GM18520 (cell line): Measurements from ENCODE around the gene FAM9C.
"Not testable (repeated sequence)": the region's sequence is repeated elsewhere in the genome, so short reads cannot be mapped to it uniquely, and the experiment has no call there.

Source experiments
- ATAC-seq: cut with Tn5 transposase; IDR thresholded peaks from one replicate; pipeline ENCODE4 v1.9.1; 2021; ENCODE audit not compliant: unreplicated experiment

FAM9C gene

GRCh38 chrX:13044441-13044840 is at the start of gene FAM9C:
TSS of gene FAM9C (minus strand) at chrX:13044620. CDS start at chrX:13043789, 831 bp downstream.
- no peak for ATAC-seq

- no peak for ATAC-seq
Measured at GRCh38 chrX:13093529-13094140, 49.2 kb upstream of the FAM9C start.

GRCh38 chrX:13092455-13092941 is 48.1 kb upstream of the FAM9C start:
- ATAC-seq, result peak; percentile 64

GRCh38 chrX:13091111-13091765 is 46.8 kb upstream of the FAM9C start:
- no peak for ATAC-seq

DNA sequence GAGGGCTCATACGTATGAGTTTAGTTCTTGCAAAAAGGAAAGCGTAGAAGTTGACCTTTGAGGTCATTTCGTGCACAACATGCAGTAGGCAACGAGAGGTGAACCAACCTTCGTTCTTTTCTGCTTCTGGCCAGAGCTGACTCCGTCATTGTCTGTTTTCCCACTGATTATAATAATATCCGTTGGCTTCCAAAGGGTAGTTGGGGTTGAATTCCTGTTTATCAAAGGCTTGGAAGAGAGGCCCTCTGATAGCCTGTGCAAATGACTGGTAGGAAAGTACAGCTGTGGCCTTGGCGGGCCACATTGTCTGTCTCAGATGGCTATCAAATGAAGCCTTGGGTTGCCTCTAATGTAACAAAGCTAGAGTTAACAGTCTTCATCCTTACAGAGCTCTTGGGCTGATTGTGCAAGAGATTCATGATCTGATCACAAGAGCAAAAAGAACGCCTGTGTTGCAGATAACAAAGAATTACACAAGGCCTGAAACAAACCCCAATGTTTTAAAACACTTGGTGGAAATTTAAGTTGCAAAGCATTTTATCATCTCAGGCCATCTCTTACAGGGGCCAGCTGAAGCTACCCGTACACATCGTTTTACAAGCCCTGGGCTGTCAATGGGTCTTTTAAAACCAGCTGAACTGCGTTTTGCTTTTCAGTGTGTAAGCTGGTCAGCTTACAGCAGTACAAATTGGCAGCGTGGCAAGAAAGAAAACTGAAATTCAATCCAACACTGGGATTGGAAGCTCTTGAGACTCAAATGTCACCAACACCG is 46.1 kb upstream of the FAM9C start:
- no peak for ATAC-seq

DNA sequence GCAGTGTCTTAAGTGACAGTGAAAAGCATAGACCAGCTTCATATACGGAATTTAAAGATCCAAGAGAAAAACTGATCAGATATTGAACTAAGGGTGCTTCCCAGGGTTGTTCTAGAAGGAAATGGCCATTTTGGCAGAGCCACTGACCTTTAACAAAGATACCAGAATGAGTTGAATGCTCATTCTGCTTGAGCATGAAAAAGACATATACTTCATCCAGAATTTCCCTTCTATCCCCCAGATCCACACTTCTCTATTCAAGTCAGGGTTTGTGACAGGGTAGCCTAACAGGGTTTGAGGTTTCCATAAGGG is 45.6 kb upstream of the FAM9C start:
- ATAC-seq, result no peak

DNA sequence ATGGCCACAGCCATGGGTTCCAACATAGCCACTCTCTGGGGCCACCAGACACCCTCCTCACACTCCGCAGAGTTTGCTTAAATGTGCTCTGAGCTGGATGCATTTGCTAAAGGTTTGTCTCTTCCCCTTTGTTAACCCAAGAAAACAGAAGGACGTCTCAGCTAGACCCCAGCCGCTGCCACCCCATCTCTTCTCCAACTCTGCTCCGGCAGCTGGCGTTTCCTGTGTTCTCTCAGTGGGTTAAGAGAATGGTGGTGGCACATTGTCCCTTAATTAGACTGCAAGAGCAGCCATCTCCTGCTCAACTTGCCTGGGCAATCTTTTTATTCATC is 43.7 kb upstream of the FAM9C start:
- no peak for ATAC-seq

DNA sequence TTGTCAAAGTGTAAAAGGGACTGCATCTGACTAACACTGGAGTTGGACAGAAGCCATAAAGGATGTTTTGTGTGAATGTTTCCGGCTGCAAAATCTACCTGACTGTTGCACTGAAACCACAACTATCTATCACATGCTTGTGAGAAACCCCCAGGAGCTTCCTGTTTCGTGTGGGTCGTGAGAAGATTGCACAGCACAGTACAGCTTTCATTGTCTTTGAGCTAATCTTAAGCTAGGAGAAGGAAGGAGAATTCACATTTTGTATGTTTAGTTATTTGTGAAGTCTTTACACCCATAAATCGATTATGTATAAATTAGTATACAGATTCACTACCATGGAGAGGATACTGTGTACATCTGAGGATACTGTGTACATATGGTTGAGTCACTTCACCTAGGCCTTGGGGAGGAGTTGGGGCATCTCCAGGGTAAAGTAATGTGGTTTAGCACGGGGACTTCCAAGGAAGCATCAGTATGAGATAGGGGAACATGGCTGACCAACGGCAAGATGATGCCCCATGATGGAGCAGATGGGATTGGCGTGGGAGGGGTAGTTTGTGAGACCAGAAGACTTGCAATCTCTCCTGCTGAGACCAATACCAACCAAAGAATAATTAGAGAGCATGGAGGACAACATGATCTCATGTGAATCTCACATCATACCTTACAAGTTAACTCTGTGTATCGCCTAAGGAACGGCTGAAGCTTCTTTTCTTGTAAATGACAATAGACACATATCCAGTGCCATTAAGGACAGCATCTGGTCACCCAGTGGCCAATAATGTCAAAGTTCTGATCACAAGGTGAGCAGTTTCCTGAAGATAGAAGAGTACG is 43.1 kb upstream of the FAM9C start:
- peak; percentile 72 for ATAC-seq

- not testable (repeated sequence) for ATAC-seq
Measured at GRCh38 chrX:13086793-13087321, 42.4 kb upstream of the FAM9C start.

GRCh38 chrX:13086076-13086475 is 41.7 kb upstream of the FAM9C start:
- ATAC-seq, result no peak

DNA sequence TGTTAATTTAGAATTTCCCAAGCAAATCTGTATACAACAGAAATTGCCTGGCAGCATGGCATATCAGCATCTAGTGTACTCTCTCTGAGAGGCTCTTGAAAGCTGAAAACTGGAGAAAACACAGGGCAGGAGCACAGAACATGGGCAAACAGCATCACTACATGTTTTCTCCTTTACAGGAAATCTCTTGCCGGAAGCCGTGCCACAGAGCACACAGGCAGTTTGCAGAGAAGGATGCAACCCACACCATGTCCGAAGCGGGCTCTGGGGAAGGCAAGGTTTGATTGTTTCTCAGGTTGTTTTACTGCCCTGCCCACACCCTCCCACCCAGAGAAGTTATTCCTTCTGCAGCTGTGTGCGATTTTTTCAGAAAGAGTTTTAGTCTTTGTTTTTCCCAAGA is 41.1 kb upstream of the FAM9C start:
- no peak for ATAC-seq

DNA sequence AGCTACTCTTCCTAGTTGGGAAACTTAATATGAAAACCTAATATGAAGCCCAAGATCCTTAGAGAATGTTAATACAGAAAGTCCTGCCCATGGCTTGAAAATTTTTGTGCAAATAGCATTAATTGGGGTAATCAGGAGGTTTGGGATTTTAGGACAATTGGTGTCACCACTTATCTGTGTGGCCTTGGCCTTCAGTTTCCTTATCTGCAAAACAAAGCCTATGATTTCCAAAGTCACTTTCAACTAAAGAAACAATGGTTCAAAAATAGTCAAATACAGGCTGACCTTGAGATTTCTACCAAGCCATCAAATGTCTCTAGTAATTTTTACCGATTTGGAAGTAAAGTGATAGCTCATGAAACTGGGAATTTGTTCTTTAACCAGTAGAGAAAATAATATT is 40.2 kb upstream of the FAM9C start:
- no peak for ATAC-seq

DNA sequence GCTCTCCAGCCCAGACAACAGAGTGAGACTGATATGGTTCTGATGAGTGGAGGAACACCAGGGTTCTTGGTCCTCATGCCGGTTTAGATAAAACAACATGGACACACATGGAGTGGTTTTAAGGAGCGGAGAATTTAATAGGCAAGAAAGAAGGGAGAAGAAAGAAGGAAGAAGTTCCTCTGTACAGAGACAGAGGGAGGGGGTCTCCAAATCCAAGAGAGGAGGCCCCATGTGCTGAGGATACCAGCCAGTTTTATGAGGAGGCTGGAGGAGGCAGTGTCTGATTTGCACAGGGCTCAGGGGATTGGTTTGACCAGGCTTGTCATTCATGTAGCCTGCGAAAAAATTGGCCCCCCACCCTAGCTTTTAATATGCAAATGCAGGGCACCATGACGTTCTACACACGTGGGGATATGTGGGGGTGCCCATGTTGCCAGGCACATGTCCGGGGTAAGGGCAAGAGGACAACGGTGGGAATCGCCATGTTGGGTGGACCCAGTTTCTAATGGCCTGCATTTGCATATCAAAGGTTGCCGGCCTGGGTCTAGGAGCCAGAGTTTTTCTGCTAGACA is 39.4 kb upstream of the FAM9C start:
- not testable (repeated sequence) for ATAC-seq

- no peak for ATAC-seq
Measured at GRCh38 chrX:13082206-13083065, 38.0 kb upstream of the FAM9C start.

DNA sequence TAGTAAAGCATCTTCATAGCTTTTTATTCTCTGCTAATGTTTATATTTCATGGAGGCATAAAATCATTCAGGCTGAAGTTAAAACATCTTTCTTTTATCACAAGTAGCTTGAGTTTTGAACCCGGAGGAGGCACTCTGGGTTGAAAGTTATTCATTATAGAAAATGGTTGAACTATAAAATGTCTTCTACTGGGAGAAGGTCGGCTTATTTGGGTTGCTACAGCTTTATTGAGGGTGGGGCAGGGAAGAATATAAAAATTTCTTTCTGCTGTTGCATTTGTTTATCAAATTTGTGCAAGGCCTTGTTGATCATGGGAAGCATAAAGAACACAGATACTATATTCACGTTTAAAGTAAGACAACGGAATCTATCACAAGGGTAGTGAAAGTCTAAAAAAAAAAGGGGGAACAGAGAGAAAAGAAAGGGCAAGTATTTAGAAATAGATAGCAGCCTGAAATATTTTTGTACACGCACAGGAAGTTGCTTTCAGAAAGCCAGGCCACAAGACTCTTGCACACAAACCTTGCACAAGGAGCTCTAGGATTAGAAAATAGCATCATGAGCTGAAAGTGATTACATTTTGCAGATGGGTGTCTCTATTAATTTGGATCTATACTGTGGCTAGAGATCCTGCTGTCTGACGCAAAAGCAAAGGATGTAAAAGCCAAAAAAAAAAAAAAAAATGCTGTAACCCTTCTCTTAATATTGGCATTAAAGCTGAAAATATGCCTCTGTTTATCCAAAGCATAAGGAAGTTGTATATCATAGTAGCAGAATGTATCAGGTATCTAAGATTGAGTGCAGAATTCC is 37.2 kb upstream of the FAM9C start:
- no peak for ATAC-seq

DNA sequence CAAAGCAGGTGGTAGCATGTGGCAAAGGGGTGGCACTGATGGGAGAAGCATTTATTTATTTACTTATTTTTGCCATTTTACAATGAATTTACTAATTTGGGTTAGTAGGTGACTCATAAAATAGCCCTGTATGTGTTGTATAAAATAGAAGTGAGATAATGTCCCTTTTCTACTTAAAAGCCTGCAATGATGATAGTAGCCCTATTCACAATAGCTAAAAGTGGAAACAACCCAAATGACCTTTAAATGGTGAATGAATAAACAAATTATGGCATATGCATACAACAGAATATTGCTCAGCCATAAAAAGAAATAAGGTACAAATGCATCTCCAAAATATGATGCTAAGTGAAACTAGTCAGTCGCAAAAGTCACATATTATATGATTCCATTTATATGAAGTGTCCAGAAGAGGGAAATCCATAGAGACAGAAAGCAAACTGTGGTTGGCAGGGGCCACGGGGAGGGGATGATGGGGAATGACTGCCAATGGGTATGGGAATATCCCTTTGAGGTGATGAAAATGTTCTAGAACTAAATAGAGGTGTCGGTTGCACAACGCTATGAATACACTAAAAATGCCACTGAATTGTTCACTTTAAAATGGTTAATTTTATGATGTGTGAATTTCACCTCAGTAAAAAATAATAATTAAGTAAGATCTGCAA is 35.8 kb upstream of the FAM9C start:
- ATAC-seq, result no peak

DNA sequence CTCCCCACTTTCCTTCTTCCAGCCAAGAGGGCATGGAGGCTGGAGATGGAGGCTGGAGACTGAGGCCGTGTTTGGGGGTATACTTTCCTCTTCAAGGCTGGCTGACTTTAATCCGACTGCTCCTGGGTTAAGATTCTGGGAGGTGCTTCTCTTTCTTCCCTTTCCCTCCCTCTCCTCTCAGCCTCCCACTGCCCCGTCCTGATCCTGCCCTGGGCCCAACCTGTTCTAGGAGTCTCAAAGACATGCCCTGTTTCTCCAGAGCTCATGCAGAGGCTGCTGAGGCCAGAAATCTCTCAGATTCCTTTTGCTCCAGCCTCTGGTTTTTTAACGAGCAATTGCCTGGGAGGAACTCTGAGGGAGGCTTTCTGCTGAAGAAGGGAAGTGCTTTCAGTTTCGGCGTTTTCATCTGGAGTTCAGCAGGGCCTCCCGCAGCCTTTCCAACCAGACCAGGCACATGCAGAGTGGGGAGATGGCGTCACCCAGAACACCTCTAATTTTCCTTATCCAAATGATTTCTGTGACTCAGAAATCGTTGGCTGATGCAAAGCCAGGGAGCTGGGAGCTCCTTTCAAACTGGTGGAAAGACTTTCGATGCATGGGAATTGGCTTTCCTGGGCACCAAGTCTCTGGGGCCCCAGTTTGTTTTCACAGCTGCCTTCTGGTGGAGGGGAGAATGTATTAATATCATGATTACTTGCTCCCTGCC is 34.5 kb upstream of the FAM9C start:
- no peak for ATAC-seq

GRCh38 chrX:13077168-13077567 is 32.7 kb upstream of the FAM9C start:
- ATAC-seq, result no peak
